HEK293 (cell line): ENCODE data around the gene DNAH6.

Source experiments
- CTCF ChIA-PET: fragments of 350-600 bp; formaldehyde crosslinking; extraction: SDS; loops from one replicate; lab custom pipeline; 2021; ENCODE audit warnings: antibody characterized with exemption; lab: Yijun Ruan, JAX
- POLR2A ChIA-PET: fragments of 300-600 bp; formaldehyde crosslinking; extraction: SDS; loops from one replicate; lab custom pipeline; 2020; ENCODE audit warnings: antibody characterized with exemption, inconsistent platforms; lab: Yijun Ruan, JAX
- H3K27ac ChIP-seq: fragments of 200-500 bp; sonication (Bioruptor generic); 2 replicates; pipeline ENCODE4 v1.5.1; 2014; ENCODE audit warnings: low read depth, low read length, control low read depth, inconsistent platforms; ENCODE audit errors: extremely low read depth
- H3K36me3 ChIP-seq, 2 experiments: fragments of 200-500 bp in 1 of 2; sonication (Bioruptor generic) in 1 of 2; 1 replicate in 1 of 2; 2 replicates in 1 of 2; pipeline ENCODE4 v1.5.1; 2014 to 2017; ENCODE audit warnings: inconsistent platforms in 2 of 2, low read length in 2 of 2; ENCODE audit not compliant: control insufficient read depth in 2 of 2, insufficient read depth in 1 of 2
- H3K4me1 ChIP-seq: fragments of 200-500 bp; sonication (Bioruptor generic); 2 replicates; pipeline ENCODE4 v1.5.1; 2014; ENCODE audit warnings: mild to moderate bottlenecking, low read length, inconsistent platforms; ENCODE audit not compliant: control insufficient read depth, insufficient read depth
- H3K4me3 ChIP-seq: 2 replicates; pipeline ENCODE4 v1.5.1; 2011; ENCODE audit warnings: low read depth, mild to moderate bottlenecking, control low read depth, low read length, moderate library complexity
- H3K9me3 ChIP-seq: fragments of 200-500 bp; sonication (Bioruptor generic); 2 replicates; pipeline ENCODE4 v1.5.1; 2014; ENCODE audit warnings: low read depth, low read length, inconsistent platforms; ENCODE audit not compliant: control insufficient read depth, insufficient read depth
- EGR2 ChIP-seq: fragments of 450-650 bp; formaldehyde crosslinking; IDR thresholded peaks from 2 replicates; pipeline ENCODE4 v1.5.1; 2016; ENCODE audit warnings: low read depth, missing biosample characterization, missing genetic modification characterization
- PRDM4 ChIP-seq: fragments of 450-650 bp; formaldehyde crosslinking; IDR thresholded peaks from 2 replicates; pipeline ENCODE4 v1.5.1; 2017; ENCODE audit warnings: missing biosample characterization, missing genetic modification characterization
- SCRT1 ChIP-seq: fragments of 450-650 bp; formaldehyde crosslinking; IDR thresholded peaks from 2 replicates; pipeline ENCODE4 v1.5.1; 2016; ENCODE audit warnings: missing biosample characterization, missing genetic modification characterization, borderline replicate concordance
- ZBTB6 ChIP-seq: fragments of 450-650 bp; formaldehyde crosslinking; IDR thresholded peaks from 2 replicates; pipeline ENCODE4 v1.5.1; 2017; ENCODE audit warnings: missing biosample characterization, missing genetic modification characterization
- ZFP37 ChIP-seq: fragments of 450-650 bp; formaldehyde crosslinking; IDR thresholded peaks from 2 replicates; pipeline ENCODE4 v1.5.1; 2016; ENCODE audit warnings: missing biosample characterization, missing genetic modification characterization
- ZIC2 ChIP-seq: fragments of 450-650 bp; formaldehyde crosslinking; IDR thresholded peaks from 2 replicates; pipeline ENCODE4 v1.5.1; 2016; ENCODE audit warnings: missing biosample characterization, missing genetic modification characterization
- ZNF114 ChIP-seq: fragments of 450-650 bp; formaldehyde crosslinking; IDR thresholded peaks from 2 replicates; pipeline ENCODE4 v1.5.0; 2017; ENCODE audit warnings: missing biosample characterization, missing genetic modification characterization
- ZNF146 ChIP-seq: fragments of 450-650 bp; formaldehyde crosslinking; IDR thresholded peaks from 2 replicates; pipeline ENCODE4 v1.5.1; 2016; ENCODE audit warnings: missing biosample characterization, missing genetic modification characterization
- ZNF174 ChIP-seq: fragments of 450-650 bp; formaldehyde crosslinking; IDR thresholded peaks from 2 replicates; pipeline ENCODE4 v1.5.0; 2017; ENCODE audit warnings: missing biosample characterization, mild to moderate bottlenecking, missing genetic modification characterization
- ZNF19 ChIP-seq: fragments of 450-650 bp; formaldehyde crosslinking; IDR thresholded peaks from 2 replicates; pipeline ENCODE4; 2016; ENCODE audit warnings: missing biosample characterization, missing genetic modification characterization, low read depth
- ZNF202 ChIP-seq: fragments of 450-650 bp; formaldehyde crosslinking; IDR thresholded peaks from 2 replicates; pipeline ENCODE4 v1.5.1; 2016; ENCODE audit warnings: missing biosample characterization, missing genetic modification characterization, borderline replicate concordance
- ZNF280C ChIP-seq: fragments of 450-650 bp; formaldehyde crosslinking; IDR thresholded peaks from 2 replicates; pipeline ENCODE4 v1.5.1; 2016; ENCODE audit warnings: missing biosample characterization, missing genetic modification characterization
- ZNF292 ChIP-seq: fragments of 450-650 bp; formaldehyde crosslinking; IDR thresholded peaks from 2 replicates; pipeline ENCODE4 v1.5.1; 2016; ENCODE audit warnings: low read depth, missing biosample characterization, missing genetic modification characterization, borderline replicate concordance
- ZNF324 ChIP-seq: fragments of 450-650 bp; formaldehyde crosslinking; IDR thresholded peaks from 2 replicates; pipeline ENCODE4 v1.5.1; 2016; ENCODE audit warnings: missing biosample characterization, missing genetic modification characterization
- ZNF394 ChIP-seq: fragments of 450-650 bp; formaldehyde crosslinking; IDR thresholded peaks from 2 replicates; pipeline ENCODE4 v1.5.1; 2016; ENCODE audit warnings: missing biosample characterization, missing genetic modification characterization, mild to moderate bottlenecking, moderate library complexity, borderline replicate concordance
- ZNF529 ChIP-seq: fragments of 450-650 bp; formaldehyde crosslinking; IDR thresholded peaks from 2 replicates; pipeline ENCODE4 v1.5.1; 2017; ENCODE audit warnings: missing genetic modification characterization, missing biosample characterization; ENCODE audit not compliant: insufficient replicate concordance
- ZNF558 ChIP-seq: fragments of 450-650 bp; formaldehyde crosslinking; IDR thresholded peaks from 2 replicates; pipeline ENCODE4 v1.5.1; 2016; ENCODE audit warnings: missing biosample characterization, missing genetic modification characterization
- ZNF610 ChIP-seq: fragments of 450-650 bp; formaldehyde crosslinking; IDR thresholded peaks from 2 replicates; pipeline ENCODE4 v1.5.1; 2016; ENCODE audit warnings: missing biosample characterization, missing genetic modification characterization, borderline replicate concordance
- ZNF777 ChIP-seq: fragments of 450-650 bp; formaldehyde crosslinking; IDR thresholded peaks from 2 replicates; pipeline ENCODE4 v1.5.1; 2017; ENCODE audit warnings: missing biosample characterization, missing genetic modification characterization, borderline replicate concordance
- ZSCAN18 ChIP-seq: fragments of 450-650 bp; formaldehyde crosslinking; IDR thresholded peaks from 2 replicates; pipeline ENCODE4 v1.5.1; 2016; ENCODE audit warnings: missing biosample characterization, missing genetic modification characterization

The DNAH6 gene

GRCh38 chr2:84748341-84748740, 232.0 kb downstream of the DNAH6 start:
- Histone ChIP-seq H3K36me3 (no peaks in the 10 kb centered on the region), H3K27ac (no peak overlapping the region), H3K4me3 (no peak overlapping the region), H3K4me1 (no peaks in the 10 kb centered on the region)
- POLR2A ChIA-PET = no interaction called here
- CTCF ChIA-PET = interaction anchor here (0.6 kb wide), 1 partner anchor 112 kb away, joined by 3 read pairs; no protein-coding TSS in a partner anchor
- TF ChIP-seq PRDM4 (tag by site-specific recombination) (no peak), ZNF610 (tag by site-specific recombination) (no peak), ZNF324 (tag by site-specific recombination) (no peak), ZNF174 (no peak)
- TF ChIP-seq, all 188 proteins: peak for 0
- no peaks in the 10 kb centered on the region for H3K9me3 ChIP-seq

GRCh38 chr2:84749442-84749841, 233.1 kb downstream of the DNAH6 start:
- Histone ChIP-seq H3K4me1 (no peaks in the 10 kb centered on the region), H3K9me3 (no peaks in the 10 kb centered on the region), H3K4me3 (no peak overlapping the region), H3K27ac (no peak overlapping the region)
- POLR2A ChIA-PET = no interaction called here
- CTCF ChIA-PET = interaction anchor here (0.6 kb wide), 2 partner anchors 11 to 556 kb away, joined by 3 to 4 read pairs; no protein-coding TSS in a partner anchor
- TF ChIP-seq SCRT1 (tag by site-specific recombination) = no peak
- TF ChIP-seq ZNF529 (tag by site-specific recombination) = no peak
- TF ChIP-seq ZNF777 = no peak
- TF ChIP-seq ZNF292 (tag by site-specific recombination) = no peak
- no peak for TF ChIP-seq ZSCAN18
- no peak for TF ChIP-seq ZNF558 (tag by site-specific recombination)
- no peak for TF ChIP-seq ZNF202
- TF ChIP-seq ZNF19 (tag by site-specific recombination) = no peak
- TF ChIP-seq EGR2 (tag by site-specific recombination) = no peak
- no peak for TF ChIP-seq ZFP37 (tag by site-specific recombination)
- TF ChIP-seq ZBTB6 (tag by site-specific recombination) = no peak
- no peak for TF ChIP-seq ZNF394 (tag by site-specific recombination)
- no peak for TF ChIP-seq ZIC2
- no peak for TF ChIP-seq ZNF114 (tag by site-specific recombination)
- TF ChIP-seq ZNF146 (tag by site-specific recombination) = no peak
- TF ChIP-seq ZNF280C (tag by site-specific recombination) = no peak
- TF ChIP-seq, all 188 proteins: peak for 0
- no peaks in the 10 kb centered on the region for H3K36me3 ChIP-seq
